Activated CD8-positive, alpha-beta memory T cell treated with anti-CD3 and anti-CD28 coated beads, Interleukin-2, amount 10 ng/mL, durations not matched to agents 7 days and 5 days (primary cell): ENCODE data around the gene TSC22D3. TPM values are rescaled to one million over a fixed set of nuclear protein-coding genes. Genes with fewer than 3 reads are reported as not detected.
A peak's percentile ranks its signal among the peaks of the same experiment; 100 is the strongest.

Source experiments
- ATAC-seq: fragments of 150-1000 bp; cut with Tn5 transposase; one replicate; pipeline ENCODE4 v1.10.0; 2021; ENCODE audit warnings: moderate library complexity
- CTCF ChIA-PET: fragments of 350-600 bp; sonication (Branson Sonifier 250); formaldehyde crosslinking; loops from one replicate; lab custom pipeline; 2021; ENCODE audit warnings: antibody characterized with exemption; lab: Charles Lee
- DNase-seq: peaks from one replicate; pipeline ENCODE4 v3.0.0-alpha.2; 2020
- H3K27ac Mint-ChIP-seq: one replicate; pipeline ENCODE4 v1.8.0; 2021; ENCODE audit warnings: mild to moderate bottlenecking, mixed read lengths
- H3K27me3 Mint-ChIP-seq: one replicate; pipeline ENCODE4 v1.8.0; 2021; ENCODE audit warnings: mixed read lengths
- H3K36me3 Mint-ChIP-seq: one replicate; pipeline ENCODE4 v1.8.0; 2021; ENCODE audit warnings: mild to moderate bottlenecking, mixed read lengths
- H3K4me1 Mint-ChIP-seq: one replicate; pipeline ENCODE4 v1.8.0; 2021; ENCODE audit warnings: mixed read lengths
- H3K4me3 Mint-ChIP-seq: one replicate; pipeline ENCODE4 v1.8.0; 2021; ENCODE audit warnings: mild to moderate bottlenecking, moderate library complexity, mixed read lengths
- H3K9me3 Mint-ChIP-seq: one replicate; pipeline ENCODE4 v1.8.0; 2022; ENCODE audit warnings: low read depth, mixed read lengths
- total RNA-seq, 2 experiments: library from RNA; stranded (reverse); gene quantifications; one replicate each; pipeline ENCODE4 v1.2.3, GENCODE V29; 2021

TSC22D3 gene
- total RNA-seq, 2 experiments from 2014 or later, result 37.1 to 57.2 TPM

DNA sequence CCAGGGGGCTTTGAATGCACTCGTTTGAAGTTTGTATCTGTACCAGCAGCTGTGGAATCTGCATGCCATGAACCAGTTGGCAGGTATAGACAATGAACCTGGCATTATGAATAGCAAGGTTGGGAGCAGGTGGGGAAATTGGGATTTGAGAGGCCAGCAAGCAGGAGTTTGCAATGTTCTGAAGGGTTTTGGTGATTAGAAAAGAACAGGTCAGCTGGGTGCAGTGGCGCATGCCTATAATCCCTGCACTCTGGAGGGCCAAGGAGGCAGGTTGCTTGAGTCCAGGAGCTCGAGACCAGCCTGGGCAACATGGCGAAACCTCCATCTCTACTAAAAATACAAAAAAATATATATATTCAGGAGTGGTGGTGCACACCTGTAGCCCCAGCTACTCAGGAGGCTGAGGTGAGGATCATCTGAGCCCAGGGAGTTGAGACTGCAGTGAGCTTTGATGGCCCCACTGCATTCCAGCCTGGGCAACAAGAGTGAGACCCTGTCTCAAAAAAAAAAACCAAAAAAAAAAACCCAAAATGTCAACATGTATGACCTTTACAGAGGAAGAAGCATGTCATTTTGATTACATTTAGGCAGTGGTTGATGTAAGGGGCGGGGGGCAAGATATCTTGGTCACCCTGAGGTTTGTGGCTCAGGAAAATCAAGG lies 63.9 kb downstream of the TSC22D3 start:
- peaks cover 51% of the 10 kb centered on the region for H3K4me1 Mint-ChIP-seq
- CTCF ChIA-PET, result interaction anchor here (0.8 to 12.5 kb wide), 6 partner anchors 30 to 66 kb away, joined by 3 to 261 read pairs (median 3); partner anchors contain the start of gene NCBP2L
- ATAC-seq, result no peak
- H3K9me3 Mint-ChIP-seq, result no peaks in the 10 kb centered on the region
- H3K36me3 Mint-ChIP-seq, result peaks cover 27% of the 10 kb centered on the region
- H3K27me3 Mint-ChIP-seq, result no peaks in the 10 kb centered on the region
- H3K27ac Mint-ChIP-seq, result peak overlapping the region; percentile 95
- peak overlapping the region; percentile 6 for H3K4me3 Mint-ChIP-seq
- DNase-seq, result no peak

- peaks cover 49% of the 10 kb centered on the region for H3K4me1 Mint-ChIP-seq
- DNase-seq, result peak; percentile 76
- peak overlapping the region; percentile 33 for H3K4me3 Mint-ChIP-seq
- H3K36me3 Mint-ChIP-seq, result peaks cover 24% of the 10 kb centered on the region
- peak; percentile 75 for ATAC-seq
- H3K27me3 Mint-ChIP-seq, result no peaks in the 10 kb centered on the region
- H3K9me3 Mint-ChIP-seq, result no peaks in the 10 kb centered on the region
- CTCF ChIA-PET, result interaction anchor here (0.6 to 12.5 kb wide), 5 partner anchors 31 to 80 kb away, joined by 3 to 261 read pairs (median 3); partner anchors contain the start of gene NCBP2L
- H3K27ac Mint-ChIP-seq, result peak overlapping the region; percentile 95
These were observed 64.8 kb downstream of the TSC22D3 start for GRCh38 chrX:107710617-107711391.

- Mint-ChIP-seq H3K27me3 (no peaks in the 10 kb centered on the region), H3K4me1 (peaks cover 37% of the 10 kb centered on the region), H3K9me3 (no peaks in the 10 kb centered on the region), H3K4me3 (no peak overlapping the region), H3K36me3 (peaks cover 10% of the 10 kb centered on the region), H3K27ac (no peak overlapping the region)
- DNase-seq (no peak), ATAC-seq (no peak)
- CTCF ChIA-PET, result interaction anchor here (0.6 to 2.0 kb wide), 4 partner anchors 8 to 14 kb away, joined by 4 to 5 read pairs (median 4); no protein-coding TSS in a partner anchor
These were observed 66.3 kb downstream of the TSC22D3 start for GRCh38 chrX:107709266-107709806.

GRCh38 chrX:107708762-107709161 lies 66.8 kb downstream of the TSC22D3 start:
- no peaks in the 10 kb centered on the region for H3K9me3 Mint-ChIP-seq
- H3K36me3 Mint-ChIP-seq, result peaks cover 5% of the 10 kb centered on the region
- H3K27me3 Mint-ChIP-seq, result no peaks in the 10 kb centered on the region
- no peak overlapping the region for H3K27ac Mint-ChIP-seq
- ATAC-seq (no peak), DNase-seq (no peak)
- H3K4me1 Mint-ChIP-seq, result peaks cover 33% of the 10 kb centered on the region
- no peak overlapping the region for H3K4me3 Mint-ChIP-seq
- CTCF ChIA-PET, result interaction anchor here (1.0 to 2.0 kb wide), 3 partner anchors 8 to 11 kb away, joined by 4 to 5 read pairs (median 4); no protein-coding TSS in a partner anchor

GRCh38 chrX:107707866-107708265 lies 67.7 kb downstream of the TSC22D3 start:
- no peak for ATAC-seq
- H3K4me3 Mint-ChIP-seq, result no peak overlapping the region
- DNase-seq, result no peak
- peaks cover 27% of the 10 kb centered on the region for H3K4me1 Mint-ChIP-seq
- no peak overlapping the region for H3K27ac Mint-ChIP-seq
- no peaks in the 10 kb centered on the region for H3K27me3 Mint-ChIP-seq
- CTCF ChIA-PET, result interaction anchor here (1.1 to 2.0 kb wide), 2 partner anchors 10 to 12 kb away, joined by 3 to 5 read pairs; no protein-coding TSS in a partner anchor
- H3K36me3 Mint-ChIP-seq, result peaks cover 1% of the 10 kb centered on the region
- no peaks in the 10 kb centered on the region for H3K9me3 Mint-ChIP-seq

DNA sequence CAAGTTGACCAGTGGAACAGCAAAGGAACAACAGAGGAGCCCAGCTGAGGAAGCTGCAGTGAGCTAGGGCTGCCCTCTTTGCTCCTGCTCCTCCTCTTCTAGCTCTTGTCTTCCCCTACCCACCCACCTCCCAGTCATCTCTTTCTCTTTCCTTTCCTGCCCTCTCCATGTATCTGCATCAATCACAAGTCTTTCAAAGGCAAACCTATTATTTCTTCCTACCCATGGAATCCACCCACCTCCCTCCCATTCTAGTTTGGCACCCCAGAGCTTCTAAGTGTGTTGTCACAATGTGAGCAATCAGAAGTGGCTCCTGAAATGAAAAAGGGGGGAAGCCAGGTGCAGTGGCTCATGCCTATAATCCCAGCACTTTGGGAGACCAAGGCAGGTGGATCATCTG lies 69.3 kb downstream of the TSC22D3 start:
- no peak overlapping the region for H3K27ac Mint-ChIP-seq
- no peaks in the 10 kb centered on the region for H3K9me3 Mint-ChIP-seq
- ATAC-seq, result no peak
- CTCF ChIA-PET, result no interaction called here
- no peak overlapping the region for H3K4me3 Mint-ChIP-seq
- no peaks in the 10 kb centered on the region for H3K27me3 Mint-ChIP-seq
- H3K36me3 Mint-ChIP-seq, result no peaks in the 10 kb centered on the region
- no peak for DNase-seq
- peaks cover 13% of the 10 kb centered on the region for H3K4me1 Mint-ChIP-seq

DNA sequence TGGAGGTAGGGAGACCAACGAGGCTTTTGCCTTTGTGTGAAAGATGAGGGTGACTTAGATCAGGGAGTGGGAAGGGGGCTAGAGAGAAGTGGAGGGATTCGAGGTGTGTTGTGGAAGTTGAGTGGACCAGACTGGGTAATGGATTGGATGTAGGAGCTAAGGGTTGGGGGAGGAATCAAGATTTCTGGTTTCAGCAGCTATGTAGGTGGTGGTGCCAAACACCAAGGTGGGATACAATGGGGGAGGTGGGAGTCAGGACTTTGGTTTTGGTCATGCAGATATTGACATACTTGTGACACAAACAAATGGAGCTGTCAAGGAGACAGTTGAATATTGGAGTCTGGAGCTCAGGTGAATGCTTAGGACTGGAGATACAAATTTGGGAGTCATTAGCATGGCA lies 71.0 kb downstream of the TSC22D3 start:
- DNase-seq (no peak), ATAC-seq (no peak)
- Mint-ChIP-seq H3K4me1 (peaks cover 7% of the 10 kb centered on the region), H3K36me3 (no peaks in the 10 kb centered on the region), H3K27me3 (no peaks in the 10 kb centered on the region), H3K4me3 (no peak overlapping the region), H3K27ac (no peak overlapping the region), H3K9me3 (no peaks in the 10 kb centered on the region)
- CTCF ChIA-PET, result no interaction called here

DNA sequence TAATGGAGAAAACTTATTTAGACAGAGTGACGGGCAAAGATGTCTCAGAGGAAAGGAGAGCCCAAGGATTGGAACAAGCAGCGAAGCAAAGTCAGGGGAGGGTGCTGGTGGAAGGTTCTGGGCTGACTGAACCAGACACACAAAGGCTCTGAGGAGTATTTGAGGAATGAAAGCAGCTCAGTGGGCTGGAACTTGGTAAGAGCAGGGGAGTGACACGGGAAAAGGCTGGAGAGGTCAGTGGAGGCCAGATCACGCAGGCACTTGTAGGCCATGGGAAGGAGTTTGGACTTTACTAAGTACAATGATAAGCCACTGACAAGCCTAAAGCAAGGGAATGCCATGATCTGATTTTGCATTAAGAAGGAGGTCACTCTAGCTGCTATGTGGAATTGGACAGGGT lies 71.4 kb downstream of the TSC22D3 start:
- Mint-ChIP-seq H3K9me3 (no peaks in the 10 kb centered on the region), H3K36me3 (no peaks in the 10 kb centered on the region), H3K4me3 (no peak overlapping the region), H3K4me1 (peaks cover 8% of the 10 kb centered on the region), H3K27me3 (no peaks in the 10 kb centered on the region), H3K27ac (no peak overlapping the region)
- no peak for ATAC-seq
- no peak for DNase-seq
- CTCF ChIA-PET, result no interaction called here

DNA sequence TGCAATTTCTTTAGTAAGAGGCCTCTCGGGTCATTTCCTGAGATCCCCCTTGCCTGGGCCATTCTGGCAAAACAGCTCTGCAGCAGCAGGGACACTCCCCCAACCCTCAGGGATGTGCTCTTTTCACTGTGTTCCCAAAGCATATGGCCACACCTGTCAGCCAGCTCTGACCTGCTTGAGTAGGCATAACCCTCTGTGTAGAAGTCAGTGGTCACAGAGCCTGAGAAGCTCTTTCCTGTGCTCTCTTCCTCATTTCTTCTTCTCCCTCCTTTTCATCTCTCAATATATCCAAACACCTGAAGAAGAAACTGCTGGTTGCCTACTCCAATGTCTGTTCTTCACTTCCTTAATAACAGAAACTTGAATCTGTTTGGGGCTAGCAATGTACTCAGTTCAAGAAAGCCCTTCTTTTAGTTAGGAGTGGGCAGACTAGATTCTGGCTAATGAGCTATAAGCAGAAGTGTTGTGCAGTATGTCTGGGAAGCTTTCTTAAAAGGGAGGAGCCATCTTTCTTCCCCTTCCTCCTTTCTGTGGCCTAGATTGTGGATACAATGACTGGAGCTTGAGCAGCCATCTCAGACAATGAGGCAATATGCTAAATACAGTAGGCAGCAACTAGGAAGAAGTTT lies 74.0 kb downstream of the TSC22D3 start:
- Mint-ChIP-seq H3K4me3 (no peak overlapping the region), H3K27ac (no peak overlapping the region), H3K36me3 (no peaks in the 10 kb centered on the region), H3K9me3 (no peaks in the 10 kb centered on the region), H3K4me1 (peaks cover 8% of the 10 kb centered on the region), H3K27me3 (no peaks in the 10 kb centered on the region)
- no peak for ATAC-seq
- CTCF ChIA-PET, result interaction anchor here (0.9 to 1.9 kb wide), 4 partner anchors 8 to 75 kb away, joined by 3 to 7 read pairs (median 4); partner anchors contain the start of gene NCBP2L
- no peak for DNase-seq

GRCh38 chrX:107700790-107701189 lies 74.8 kb downstream of the TSC22D3 start:
- Mint-ChIP-seq H3K4me3 (no peak overlapping the region), H3K4me1 (peaks cover 8% of the 10 kb centered on the region), H3K27ac (no peak overlapping the region), H3K9me3 (no peaks in the 10 kb centered on the region), H3K27me3 (peaks cover 2% of the 10 kb centered on the region), H3K36me3 (no peaks in the 10 kb centered on the region)
- ATAC-seq (no peak), DNase-seq (no peak)
- CTCF ChIA-PET, result interaction anchor here (0.9 to 1.9 kb wide), 4 partner anchors 9 to 76 kb away, joined by 3 to 7 read pairs (median 4); partner anchors contain the start of gene NCBP2L

DNA sequence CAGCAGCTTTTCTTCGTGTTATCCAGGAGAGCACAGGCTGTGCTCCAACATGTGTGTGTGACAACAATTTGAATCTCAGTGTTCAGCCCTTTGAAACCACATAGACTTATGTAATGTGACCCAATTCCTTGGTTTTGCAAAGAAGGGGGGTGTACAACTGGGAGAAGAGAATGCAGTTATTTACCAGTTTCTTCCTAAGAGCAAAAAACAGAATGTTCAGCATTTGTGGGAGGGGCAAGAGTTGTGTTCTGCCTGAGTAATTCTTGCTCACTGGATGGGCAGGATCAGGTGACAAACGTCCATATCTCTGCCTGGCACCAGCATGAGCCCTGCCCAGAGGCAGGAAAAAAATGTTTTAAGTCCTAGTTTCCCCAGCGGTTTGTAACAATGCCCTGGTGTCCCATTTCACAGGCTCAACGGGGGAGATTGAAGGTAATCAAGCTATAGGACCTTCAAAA lies 75.2 kb downstream of the TSC22D3 start:
- H3K4me1 Mint-ChIP-seq, result peaks cover 8% of the 10 kb centered on the region
- no peaks in the 10 kb centered on the region for H3K36me3 Mint-ChIP-seq
- H3K4me3 Mint-ChIP-seq, result no peak overlapping the region
- peaks cover 2% of the 10 kb centered on the region for H3K27me3 Mint-ChIP-seq
- CTCF ChIA-PET, result interaction anchor here (1.4 to 1.9 kb wide), 3 partner anchors 9 to 27 kb away, joined by 4 to 7 read pairs (median 4); no protein-coding TSS in a partner anchor
- DNase-seq (no peak), ATAC-seq (no peak)
- H3K27ac Mint-ChIP-seq, result no peak overlapping the region
- no peaks in the 10 kb centered on the region for H3K9me3 Mint-ChIP-seq

DNA sequence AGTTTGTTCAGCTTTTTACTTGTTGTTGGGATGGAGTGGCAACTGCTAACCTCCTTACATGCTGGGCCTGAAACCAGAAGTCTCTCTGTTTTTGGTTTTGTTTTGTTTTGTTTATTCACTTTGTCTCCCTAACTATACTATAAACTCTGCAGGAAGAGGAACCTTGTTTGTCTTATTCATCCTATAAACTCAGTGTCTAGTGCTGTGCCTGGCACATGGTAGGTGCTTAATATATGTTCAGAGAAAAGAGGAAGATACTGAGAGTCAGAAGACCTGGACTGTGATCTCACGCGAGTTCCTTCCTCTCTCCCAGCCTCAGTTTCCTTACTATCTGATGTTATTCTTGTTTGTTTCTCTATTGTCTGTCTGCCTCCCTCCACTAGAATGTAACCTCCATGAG lies 76.0 kb downstream of the TSC22D3 start:
- Mint-ChIP-seq H3K27ac (no peak overlapping the region), H3K27me3 (peaks cover 2% of the 10 kb centered on the region), H3K9me3 (no peaks in the 10 kb centered on the region), H3K4me3 (no peak overlapping the region), H3K36me3 (no peaks in the 10 kb centered on the region), H3K4me1 (peaks cover 8% of the 10 kb centered on the region)
- ATAC-seq (no peak), DNase-seq (no peak)
- CTCF ChIA-PET, result no interaction called here

DNA sequence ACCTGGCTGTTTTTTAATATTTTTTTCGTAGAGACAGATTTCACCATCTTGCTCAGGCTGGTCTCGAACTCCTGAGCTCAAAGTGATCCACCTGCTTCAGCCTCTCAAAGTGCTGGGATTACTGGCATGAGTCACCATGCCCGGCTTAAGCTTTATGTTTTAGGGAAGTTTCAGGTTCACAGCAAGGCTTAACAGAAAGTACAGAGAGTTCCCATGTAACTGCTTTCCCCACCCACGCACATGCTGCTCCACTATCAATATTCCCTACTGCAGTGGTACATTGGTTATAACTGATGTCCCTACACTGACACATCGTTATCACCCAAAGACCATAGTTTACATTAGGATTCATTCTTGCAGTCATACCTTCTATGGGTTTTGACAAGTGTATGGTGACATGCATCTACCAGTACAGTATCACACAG lies 84.6 kb downstream of the TSC22D3 start:
- Mint-ChIP-seq H3K36me3 (no peaks in the 10 kb centered on the region), H3K4me1 (peaks cover 12% of the 10 kb centered on the region), H3K27me3 (no peaks in the 10 kb centered on the region), H3K4me3 (no peak overlapping the region), H3K27ac (no peak overlapping the region), H3K9me3 (no peaks in the 10 kb centered on the region)
- ATAC-seq (no peak), DNase-seq (no peak)
- CTCF ChIA-PET, result no interaction called here
